Islet of Langerhans (tissue), 1 donor: ENCODE results near the gene MSH4.
"Not testable (repeated sequence)": the region's sequence is repeated elsewhere in the genome, so short reads cannot be mapped to it uniquely, and the experiment has no call there.

ENCODE experiments used
- FAIRE-seq: peaks from one replicate; lab custom pipeline; 2011; peaks lifted over from hg19 to GRCh38; lab: Jason Lieb, UNC

The MSH4 gene

DNA sequence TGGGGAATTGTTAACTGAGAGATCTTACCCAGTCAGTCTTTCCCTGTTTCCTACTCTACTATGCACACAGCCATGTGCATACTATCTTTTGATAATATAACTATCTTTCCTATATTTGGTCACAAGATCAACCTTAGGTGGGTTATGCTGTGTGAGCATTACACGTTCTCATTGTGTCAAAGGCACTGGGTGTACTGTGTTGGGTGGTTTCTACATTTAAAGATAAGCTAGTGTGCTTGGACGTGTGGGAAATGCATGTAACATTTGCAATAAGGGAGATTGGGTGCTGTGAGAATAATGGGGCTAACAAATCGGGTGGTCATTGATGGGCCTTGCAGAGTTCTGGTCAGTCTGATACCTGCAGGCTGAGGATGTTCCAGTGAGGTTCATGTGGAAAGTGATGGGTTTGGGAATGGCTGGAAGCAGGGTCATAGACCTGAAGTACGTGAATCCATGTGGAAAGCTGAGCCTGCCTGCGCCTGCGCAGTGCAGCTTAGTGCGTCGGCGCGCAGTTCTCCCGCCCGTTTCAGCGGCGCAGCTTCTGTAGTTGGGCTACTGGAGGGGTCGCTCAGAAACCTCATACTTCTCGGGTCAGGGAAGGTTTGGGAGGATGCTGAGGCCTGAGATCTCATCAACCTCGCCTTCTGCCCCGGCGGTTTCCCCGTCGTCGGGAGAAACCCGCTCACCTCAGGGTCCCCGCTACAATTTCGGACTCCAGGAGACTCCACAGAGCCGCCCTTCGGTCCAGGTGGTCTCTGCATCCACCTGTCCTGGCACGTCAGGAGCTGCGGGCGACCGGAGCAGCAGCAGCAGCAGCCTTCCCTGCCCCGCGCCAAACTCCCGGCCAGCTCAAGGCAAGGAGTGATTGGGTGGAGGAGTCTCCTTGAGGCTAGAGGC, at the start of gene MSH4:
TSS of gene MSH4 (plus strand) at position 507 of the 897 bp plus-strand sequence. CDS start at position 611, 104 bp downstream.
- no peak for FAIRE-seq

DNA sequence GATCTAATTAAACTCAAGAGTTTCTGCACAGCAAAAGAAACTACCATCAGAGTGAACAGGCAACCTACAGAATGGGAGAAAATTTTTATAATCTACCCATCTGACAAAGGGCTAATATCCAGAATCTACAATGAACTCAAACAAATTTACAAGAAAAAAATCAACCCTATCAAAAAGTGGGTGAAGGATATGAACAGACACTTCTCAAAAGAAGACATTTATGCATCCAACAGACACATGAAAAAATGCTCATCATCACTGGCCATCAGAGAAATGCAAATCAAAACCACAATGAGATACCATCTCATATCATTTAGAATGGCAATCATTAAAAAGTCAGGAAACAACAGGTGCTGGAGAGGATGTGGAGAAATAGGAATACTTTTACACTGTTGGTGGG, 39.5 kb upstream of the MSH4 start:
- not testable (repeated sequence) for FAIRE-seq

DNA sequence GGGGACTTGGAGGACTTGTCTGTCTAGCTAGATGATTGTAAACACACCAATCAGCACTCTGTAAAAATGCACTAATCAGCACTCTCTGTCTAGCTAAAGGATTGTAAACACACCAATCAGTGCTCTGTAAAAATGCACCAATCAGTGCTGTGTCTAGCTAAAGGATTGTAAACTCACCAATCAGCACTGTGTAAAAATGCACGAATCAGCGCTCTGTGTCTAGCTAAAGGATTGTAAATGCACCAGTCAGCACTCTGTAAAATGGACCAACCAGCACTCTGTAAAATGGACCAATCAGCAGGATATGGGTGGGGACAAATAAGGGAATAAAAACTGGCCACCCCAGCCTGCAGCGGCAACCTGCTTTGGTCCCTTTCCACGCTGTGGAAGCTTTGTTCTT, 38.1 kb upstream of the MSH4 start:
- not testable (repeated sequence) for FAIRE-seq

DNA sequence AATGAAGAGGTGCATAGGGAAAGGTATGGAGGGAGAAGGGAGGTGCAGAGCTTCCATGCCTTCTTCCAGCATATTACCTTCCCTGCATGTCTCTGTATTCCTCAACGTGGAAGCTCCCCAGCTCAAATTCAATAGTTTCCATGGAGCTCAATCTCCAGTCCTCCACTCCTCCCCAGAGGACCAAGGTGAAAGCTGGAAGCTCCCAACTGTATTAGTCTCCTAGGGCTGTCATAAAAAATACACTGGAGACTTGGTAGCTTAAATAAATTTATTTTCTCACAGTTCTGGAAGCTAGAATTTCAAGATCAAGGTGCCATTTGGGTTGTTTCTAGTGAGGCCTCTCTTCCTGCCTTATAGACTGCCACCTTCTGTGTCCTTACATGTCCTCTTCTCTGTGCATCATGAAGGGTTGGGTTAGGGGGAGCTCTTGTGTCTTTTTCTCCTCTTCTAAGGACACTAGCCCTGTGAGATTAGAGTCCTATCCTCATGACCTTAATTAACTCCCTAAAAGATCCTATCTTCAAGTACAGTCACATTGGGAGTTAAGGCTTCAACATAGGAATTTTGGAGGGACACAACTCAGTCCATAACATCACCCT, 32.5 kb upstream of the MSH4 start:
- FAIRE-seq: no peak

DNA sequence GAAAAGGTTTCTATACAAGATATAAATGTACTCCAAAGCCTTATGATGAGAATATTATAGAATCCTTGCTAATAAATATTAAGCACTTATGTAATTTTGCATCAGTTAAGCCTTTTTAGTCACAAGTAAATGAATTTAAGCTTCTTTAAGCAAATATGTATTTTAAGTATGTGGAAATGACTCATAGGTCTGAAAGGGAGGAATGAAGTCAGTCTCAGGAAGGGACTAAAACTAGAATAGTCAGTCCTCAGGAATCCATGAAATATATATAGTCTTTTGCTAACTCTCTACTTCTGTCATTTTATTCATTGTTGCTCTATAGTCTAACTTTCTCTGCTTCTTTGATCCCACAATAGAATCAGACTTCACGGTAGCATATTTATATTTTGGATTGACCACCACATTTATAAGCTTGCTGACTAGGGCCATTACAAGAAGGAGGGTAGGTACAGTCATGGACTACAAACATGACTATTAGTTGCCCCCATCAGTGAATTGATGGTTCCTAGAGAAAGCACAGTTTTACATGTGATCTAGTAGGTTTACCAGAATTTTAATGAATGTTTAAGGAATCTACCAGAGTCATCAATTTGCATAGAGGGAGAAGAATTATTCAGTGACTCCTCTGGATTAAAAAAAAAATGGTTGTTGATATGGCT, 30.9 kb upstream of the MSH4 start:
- FAIRE-seq: no peak

DNA sequence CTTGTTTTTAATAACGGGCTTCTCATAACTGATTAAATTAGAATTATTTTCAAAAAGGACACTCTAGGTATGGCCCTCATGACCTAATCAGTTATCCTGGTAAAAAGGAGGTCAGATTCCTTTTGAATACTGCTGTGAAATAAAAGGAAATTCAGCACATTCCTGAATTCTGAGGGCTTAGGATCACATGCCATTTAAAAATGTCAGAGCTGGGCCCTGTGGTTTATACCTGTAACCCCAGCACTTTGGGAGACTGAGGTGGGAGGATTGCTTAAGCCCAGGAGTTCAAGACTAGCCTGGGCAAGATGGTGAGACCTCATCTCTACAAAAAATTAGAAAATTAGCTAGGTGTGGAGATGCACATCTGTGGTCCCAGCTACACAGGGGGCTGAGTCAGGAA, 28.7 kb upstream of the MSH4 start:
- no peak for FAIRE-seq

DNA sequence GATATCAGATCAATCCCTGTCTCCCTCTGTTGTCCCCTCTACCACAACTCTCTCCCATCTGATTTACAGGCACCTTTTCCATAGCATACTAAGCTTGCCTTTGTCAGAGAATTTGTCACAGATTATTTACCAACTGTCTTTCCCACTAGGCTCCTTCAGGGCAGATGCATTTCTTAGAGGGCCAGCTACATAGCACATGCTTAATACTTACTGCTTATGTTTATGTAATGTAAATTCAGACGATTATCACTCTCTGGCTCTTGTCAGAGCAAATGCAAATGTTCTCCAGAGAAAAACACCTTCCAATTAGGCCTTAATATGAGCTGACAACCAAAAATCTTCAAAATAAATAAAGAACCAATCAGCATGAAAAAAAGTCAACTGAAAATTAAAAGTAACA, 25.9 kb upstream of the MSH4 start:
- FAIRE-seq: no peak

DNA sequence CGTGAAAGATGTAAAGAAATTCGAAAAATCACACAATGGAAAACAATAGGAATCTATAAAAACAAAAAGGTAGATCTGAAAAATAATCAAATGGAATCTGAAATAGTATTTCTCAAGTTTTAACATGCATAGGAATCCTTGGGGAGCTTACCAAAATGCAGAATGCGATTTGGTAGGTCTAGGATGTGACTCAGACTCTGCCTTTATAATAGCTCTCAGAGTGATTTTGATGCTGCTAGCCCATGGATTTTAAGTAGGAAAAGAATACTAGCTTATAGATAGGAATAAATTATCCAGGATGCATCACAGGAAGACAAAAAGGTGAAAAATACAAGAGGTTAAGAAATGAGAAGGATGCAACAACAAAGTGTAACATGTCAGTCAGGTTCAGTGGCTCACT, 24.7 kb upstream of the MSH4 start:
- FAIRE-seq: no peak

DNA sequence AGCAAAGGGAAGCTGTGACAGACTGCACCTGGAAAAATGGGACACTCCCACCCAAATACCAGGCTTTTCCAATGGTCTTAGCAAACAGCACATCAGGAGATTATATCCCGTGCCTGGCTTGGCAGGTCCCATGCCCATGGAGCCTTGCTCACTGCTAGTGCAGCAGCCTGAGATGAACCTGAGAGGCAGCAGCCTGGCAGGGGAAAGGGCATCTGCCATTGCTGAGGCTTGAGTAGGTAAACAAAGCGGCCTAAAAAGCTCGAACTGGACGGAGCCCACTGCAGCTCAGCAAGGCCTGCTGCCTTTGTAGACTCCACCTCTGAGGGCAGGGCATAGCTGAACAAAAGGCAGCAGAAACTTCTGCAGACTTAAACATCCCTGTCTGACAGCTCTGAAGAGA, 18.9 kb upstream of the MSH4 start:
- not testable (repeated sequence) for FAIRE-seq

DNA sequence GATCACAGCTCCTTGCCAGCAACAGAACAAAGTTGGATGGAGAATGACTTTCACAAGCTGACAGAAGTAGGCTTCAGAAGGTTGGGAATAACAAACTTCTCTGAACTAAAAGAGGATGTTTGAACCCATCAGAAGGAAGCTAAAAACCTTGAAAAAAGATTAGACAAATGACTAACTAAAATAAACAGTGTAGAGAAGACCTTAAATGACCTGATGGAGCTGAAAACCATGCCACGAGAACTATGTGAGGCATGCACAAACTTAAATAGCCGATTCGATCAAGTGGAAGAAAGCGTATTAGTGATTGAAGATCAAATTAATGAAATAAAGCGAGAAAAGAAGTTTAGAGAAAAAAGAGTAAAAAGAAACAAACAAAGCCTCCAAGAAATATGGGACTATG, 18.0 kb upstream of the MSH4 start:
- not testable (repeated sequence) for FAIRE-seq

DNA sequence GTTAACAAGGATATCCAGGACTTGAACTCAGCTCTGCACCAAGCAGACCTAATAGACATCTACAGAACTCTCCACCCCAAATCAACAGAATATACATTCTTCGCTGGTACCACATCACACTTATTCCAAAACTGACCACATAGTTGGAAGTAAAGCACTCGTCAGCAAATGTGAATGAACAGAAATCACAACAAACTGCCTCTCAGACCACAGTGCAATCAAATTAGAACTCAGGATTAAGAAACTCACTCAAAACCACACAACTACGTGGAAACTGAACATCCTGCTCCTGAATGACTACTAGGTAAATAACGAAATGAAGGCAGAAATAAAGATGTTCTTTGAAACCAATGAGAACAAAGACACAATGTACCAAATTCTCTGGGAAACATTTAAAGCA, 16.5 kb upstream of the MSH4 start:
- FAIRE-seq: not testable (repeated sequence)

DNA sequence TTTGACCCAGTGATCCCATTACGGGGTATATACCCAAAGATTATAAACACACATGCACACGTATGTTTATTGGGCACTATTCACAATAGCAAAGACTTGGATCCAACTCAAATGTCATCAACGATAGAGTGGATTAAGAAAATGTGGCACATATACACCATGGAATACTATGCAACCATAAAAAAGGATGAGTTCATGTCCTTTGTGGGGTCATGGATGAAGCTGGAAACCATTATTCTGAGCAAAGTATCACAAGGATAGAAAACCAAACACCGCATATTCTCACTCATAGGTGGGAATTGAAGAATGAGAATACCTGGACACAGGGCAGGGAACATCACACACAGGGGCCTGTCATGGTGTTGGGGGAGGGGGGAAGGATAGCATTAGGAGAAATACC, 12.8 kb upstream of the MSH4 start:
- FAIRE-seq: not testable (repeated sequence)

DNA sequence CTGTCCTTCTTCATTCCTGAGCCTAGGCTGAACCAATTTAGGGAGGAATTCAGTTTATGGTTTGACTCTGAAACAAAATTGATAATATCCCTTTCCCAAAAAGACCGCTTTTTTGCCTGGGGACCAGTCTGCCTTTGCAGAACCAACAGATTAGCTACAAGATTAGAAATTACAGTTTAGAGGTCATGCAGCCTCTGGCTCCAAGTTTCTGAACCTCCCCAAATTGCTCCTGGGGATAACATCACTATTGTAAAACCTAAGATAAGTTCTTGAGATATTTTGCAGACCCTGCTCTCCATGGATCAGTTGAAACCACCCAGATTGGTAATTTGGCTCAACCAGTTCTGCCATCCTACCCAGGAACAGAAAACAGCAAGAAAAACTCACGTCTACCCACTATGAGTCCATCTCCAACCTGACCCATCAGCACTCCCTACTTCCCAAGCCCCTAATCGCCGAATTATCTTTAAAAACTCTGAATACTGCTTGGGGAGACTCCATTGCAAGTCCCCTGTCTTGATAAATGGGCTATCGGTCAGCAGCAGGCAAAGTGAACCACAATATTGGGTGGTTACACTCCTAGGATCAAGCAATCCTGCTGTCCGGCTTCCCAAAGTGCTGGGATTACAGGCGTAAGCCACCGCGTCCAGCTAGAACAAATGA, 11.2 kb upstream of the MSH4 start:
- no peak for FAIRE-seq

DNA sequence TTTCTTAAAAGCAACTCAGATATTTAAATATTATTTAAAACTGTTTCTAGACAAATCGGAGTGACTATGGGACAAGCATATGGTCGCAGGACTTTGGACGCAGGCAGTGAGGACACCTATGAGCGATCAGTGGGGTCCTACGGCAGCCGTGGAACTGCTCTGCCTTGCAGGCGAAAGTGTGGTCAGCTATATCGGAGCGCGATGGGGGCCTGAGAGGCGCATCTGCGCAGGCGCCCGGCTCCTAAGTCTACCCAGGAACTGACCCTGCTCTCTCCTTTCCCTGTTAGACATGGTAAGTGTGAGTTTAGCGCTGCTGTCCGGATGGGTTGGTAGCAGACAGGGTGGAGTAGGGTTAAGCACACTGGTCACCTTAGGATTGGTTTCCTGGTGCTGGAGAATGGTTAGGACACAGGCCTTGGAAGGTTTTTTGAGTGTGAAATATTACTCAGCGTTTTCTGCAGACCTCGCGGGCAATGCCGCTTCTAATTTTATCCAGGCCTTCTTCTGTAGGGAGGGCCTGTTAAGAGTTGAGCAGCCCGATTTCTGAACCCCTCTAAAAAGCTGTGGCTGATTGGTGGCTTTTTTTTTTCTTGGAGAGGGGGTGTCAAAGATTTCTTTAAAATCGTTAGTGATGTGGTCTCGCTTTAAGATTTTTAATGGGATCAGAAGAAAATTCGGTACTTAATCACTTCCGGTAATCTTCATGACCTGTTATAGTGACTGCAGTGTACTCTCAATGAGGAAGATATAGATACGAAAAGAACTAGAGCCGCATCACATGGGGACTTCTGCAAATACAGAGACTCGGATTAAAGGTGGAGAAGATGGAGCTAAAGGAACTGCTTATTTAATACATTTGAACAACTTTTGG, 10.5 kb upstream of the MSH4 start, which contains the start of gene RABGGTB:
TSS of gene RABGGTB (plus strand) at position 274 of the 871 bp plus-strand sequence. CDS start at position 290, 16 bp downstream.
- peak; percentile 87 for FAIRE-seq

DNA sequence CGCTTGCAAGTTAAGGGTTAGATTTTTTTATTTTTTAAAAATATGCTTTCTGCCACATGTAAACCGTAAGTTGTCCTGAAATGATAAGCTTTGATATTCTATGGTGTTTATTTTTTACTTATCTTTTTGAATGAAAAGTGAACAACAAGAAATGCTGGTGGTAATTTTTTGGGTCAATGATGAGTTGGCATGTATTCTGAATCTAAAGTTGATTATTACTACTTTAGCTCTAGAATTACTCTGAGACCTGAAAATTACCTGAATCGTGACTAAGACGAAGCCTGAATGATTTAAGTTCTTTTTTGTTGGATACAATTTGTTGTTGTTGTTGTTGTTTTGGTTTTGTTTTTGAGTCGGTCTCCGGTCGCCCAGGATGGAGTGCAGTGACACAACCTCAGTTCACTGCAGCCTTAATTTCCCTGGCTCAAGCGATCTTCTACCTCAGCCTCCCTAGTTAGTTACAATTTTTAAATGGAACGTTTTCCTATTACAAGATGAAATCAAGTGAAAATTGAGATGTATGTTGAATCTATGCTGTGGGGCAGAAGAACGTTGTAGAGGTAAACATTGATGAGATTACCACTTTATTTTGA, 9.7 kb upstream of the MSH4 start:
- FAIRE-seq: no peak

DNA sequence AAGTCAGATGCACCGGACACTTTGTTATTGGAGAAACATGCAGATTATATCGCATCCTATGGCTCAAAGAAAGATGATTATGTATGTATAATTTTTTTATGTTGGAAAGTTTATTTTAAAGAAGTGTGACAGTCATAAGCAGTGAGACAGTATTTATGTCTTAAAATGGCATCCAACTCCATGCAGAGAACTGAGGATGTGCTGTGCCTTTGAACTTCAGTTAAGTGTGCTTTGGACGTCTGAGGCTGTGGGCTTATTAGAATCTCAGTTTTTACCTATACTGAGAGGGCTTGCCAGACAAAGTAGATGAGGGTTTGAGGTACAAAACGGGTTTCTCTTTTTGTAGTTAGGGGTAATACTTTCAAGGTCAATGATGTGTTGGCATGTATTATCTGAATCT, 9.2 kb upstream of the MSH4 start:
- no peak for FAIRE-seq

DNA sequence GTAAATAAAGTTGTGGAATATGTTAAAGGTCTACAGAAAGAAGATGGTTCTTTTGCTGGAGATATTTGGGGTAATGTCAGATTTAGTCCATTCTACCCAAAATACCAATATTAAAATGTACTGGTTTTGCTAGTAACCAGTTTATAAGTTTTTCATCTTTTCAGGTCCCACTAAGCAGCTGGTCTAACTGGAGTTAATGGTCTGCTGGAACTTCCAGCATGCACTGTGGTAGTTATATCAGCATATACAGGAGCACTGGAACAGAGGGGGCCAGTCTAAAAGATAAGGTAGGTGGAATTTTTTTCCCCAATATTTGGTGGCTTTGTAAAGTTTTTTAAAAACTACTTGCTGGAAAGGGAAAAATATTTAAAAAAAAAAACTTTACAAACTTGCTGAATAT, 6.7 kb upstream of the MSH4 start:
- no peak for FAIRE-seq

DNA sequence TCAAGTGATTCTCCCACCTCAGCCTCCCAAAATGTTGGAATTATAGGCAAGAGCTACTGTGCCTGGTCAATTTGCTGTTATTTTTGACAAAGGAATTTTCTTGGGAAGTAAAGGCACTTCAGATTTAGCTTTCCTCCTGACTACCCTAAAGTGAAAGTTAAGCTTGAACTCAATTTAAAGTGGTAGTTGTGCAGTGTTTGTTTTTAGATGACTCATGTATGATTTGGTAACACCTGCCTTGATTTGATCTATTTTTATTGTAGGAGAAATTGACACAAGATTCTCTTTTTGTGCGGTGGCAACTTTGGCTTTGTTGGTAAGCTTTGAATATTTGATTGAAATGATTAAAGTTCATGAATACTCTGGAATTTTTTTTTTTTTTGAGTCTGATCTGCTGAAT, 5.7 kb upstream of the MSH4 start:
- peak; percentile 58 for FAIRE-seq

DNA sequence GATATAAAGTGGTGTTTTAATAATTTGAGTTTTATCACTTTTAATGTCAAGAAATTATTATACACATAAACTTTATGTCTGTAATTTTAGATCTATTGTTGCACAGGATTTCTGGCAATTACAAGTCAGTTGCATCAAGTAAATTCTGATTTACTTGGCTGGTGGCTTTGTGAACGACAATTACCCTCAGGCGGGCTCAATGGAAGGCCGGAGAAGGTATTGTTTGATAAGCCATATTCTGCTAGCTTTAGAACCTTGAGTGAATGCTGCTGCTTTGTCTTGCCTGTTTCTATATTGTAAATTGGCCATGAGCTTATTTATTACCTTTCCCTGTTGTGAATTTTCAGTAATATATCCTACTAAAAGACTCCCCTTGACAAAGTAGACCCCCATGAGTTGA, 4.6 kb upstream of the MSH4 start:
- FAIRE-seq: no peak

DNA sequence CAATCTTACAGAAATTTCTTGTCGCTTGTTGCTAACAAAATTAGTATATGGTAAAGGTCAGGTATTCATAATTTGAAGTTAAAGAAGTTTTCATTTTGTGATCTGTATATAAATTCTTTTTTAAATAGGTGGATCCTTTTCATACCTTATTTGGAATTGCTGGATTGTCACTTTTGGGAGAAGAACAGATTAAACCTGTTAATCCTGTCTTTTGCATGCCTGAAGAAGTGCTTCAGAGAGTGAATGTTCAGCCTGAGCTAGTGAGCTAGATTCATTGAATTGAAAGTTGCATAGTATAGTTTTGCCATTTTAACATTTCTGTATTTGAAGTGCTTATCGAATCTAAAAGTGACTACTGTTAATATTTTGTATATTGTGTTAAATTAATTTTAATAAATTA, 2.3 kb upstream of the MSH4 start:
- FAIRE-seq: no peak

DNA sequence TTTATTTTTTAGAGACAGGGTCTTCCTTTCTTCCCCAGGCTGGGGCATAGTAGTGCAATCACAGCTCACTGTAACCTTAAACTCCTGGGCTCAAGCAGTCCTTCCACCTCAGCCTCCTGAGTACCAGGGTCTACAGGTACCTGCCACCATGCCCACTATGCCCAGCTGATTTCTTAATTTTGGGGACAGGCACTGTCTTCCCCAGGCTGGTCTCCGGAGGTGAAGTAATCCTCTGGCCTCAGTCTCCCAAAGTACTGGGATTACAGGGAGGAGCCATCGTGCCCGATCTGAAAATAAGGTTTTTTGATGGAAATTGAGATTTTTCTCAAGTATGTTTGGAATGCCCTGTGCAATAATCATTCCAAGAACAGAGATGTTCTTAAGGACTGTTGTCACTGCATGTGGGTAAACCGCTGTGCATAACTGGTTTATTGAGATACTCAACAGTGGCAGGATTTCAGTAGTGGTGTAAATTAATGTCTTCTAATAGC, 934 bp upstream of the MSH4 start:
- FAIRE-seq: no peak
